ENCODE measurements around the gene OSBPL7. TPM values are rescaled to one million over a fixed set of nuclear protein-coding genes. Genes with fewer than 3 reads are reported as not detected.

The OSBPL7 gene
- polyA plus RNA-seq, 2 of the 4 experiments (the other 2 are of a cell fraction): 7.0 to 15.4 TPM

DNA sequence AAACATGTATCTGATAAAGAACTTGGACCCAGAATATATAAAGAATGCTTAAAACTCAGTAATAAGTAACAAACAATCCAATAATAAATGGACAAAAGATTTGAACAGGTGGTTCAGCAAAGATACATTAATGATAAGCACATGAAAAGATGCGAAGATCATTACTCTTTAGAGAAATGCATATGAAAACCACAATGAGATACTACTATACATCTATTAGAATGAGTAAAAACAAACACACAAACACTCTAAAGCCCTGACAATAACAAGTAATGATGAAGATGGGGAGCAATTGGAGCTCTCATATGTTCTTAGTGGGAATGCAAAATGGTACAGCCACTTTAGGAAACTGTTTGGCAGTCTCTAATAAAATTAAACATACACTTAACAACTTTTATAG lies 29.1 kb downstream of the OSBPL7 start:
- FAIRE-seq: peak; percentile 67
- POLR2A ChIA-PET: no interaction called here

DNA sequence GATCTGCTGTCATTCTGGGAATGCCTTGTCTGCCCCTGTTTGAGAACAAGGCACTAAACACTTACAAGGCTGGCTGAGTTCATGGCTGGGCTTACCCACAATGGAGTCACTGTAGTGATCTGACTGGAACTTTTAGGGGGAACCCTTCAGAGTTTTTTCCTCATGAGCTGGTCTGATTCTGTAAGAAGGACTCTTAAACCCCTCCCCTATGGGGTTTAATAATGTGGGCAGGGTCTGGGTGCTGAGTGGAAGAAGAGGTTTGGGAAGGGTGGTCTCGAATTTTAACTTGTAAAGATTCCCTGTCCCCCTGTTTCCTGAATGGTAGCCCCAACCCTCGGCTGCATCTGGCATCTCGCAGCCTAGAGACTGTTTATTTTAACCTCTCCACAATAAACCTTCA lies 30.6 kb downstream of the OSBPL7 start:
- FAIRE-seq (no peak), DNase-seq (ENCODE audit: low read depth in 1 of 2, low spot score in 1 of 2) (no peak), ATAC-seq (no peak)
- H3K27ac ChIP-seq: no peak overlapping the region
- no peaks in the 10 kb centered on the region for H3K9me3 ChIP-seq
- WGBS (ENCODE audit: missing lambda C conversion rate): 18% methylated on average over 3 of the region's 3 CpGs
- no peak overlapping the region for H3K4me3 ChIP-seq
- H3K4me1 ChIP-seq: peaks cover 3% of the 10 kb centered on the region; the same call in 1 of the 3 replicates
- ChIA-PET CTCF (interaction anchor here (0.9 to 3.8 kb wide), 7 partner anchors 8 to 99 kb away, joined by 3 to 19 read pairs (median 8); partner anchors contain the start of gene TBX21), POLR2A (no interaction called here)
- H3K4me2 ChIP-seq: no peak overlapping the region
- TF ChIP-seq HDAC2 (IDR thresholded peaks at IDR 0.05): no peak
- TF ChIP-seq SMC3 (IDR thresholded peaks at IDR 0.05): no peak
- TF ChIP-seq SREBF2 (IDR thresholded peaks at IDR 0.05): no peak
- TF ChIP-seq USF2 (IDR thresholded peaks at IDR 0.05): no peak
- no peak for TF ChIP-seq HOXA7 (CRISPR knock-in tag; IDR thresholded peaks at IDR 0.05)
- TF ChIP-seq JUNB (IDR thresholded peaks at IDR 0.05): no peak
- TF ChIP-seq CHD2 (IDR thresholded peaks at IDR 0.05; ENCODE audit: low read length, partially characterized antibody): no peak
- TF ChIP-seq REST (IDR thresholded peaks at IDR 0.05): no peak
- TF ChIP-seq, protein P1, sequence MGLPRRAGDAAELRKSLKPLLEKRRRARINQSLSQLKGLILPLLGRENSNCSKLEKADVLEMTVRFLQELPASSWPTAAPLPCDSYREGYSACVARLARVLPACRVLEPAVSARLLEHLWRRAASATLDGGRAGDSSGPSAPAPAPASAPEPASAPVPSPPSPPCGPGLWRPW (IDR thresholded peaks at IDR 0.05): no peak
- TF ChIP-seq PHF8 (IDR thresholded peaks at IDR 0.05; ENCODE audit: borderline replicate concordance, low read depth): no peak
- TF ChIP-seq CBX2 (IDR thresholded peaks at IDR 0.05; ENCODE audit: borderline replicate concordance, low read depth): no peak
- TF ChIP-seq RARB (CRISPR knock-in tag; IDR thresholded peaks at IDR 0.05): no peak
- TF ChIP-seq HOXB13 (CRISPR knock-in tag; IDR thresholded peaks at IDR 0.05; ENCODE audit: low read depth): no peak
- TF ChIP-seq RNF2 (IDR thresholded peaks at IDR 0.05; ENCODE audit: borderline replicate concordance, low read depth): no peak

More for the DNA sequence above, 29.1 kb downstream of the OSBPL7 start:
- no peak for ATAC-seq
- Histone ChIP-seq H3K4me3 (no peak overlapping the region), H3K9me3 (no peaks in the 10 kb centered on the region), H3K4me1 (peaks cover 3% of the 10 kb centered on the region; the same call in 1 of the 3 replicates), H3K27ac (no peak overlapping the region), H3K4me2 (no peak overlapping the region)
- CTCF ChIA-PET: interaction anchor here (0.6 to 3.8 kb wide), 10 partner anchors 9 to 321 kb away, joined by 3 to 19 read pairs (median 3); partner anchors contain the start of gene TBX21
- no peak for DNase-seq (ENCODE audit: low read depth in 1 of 2, low spot score in 1 of 2)
- 7% methylated on average over 1 of the region's 1 CpG for WGBS (ENCODE audit: missing lambda C conversion rate)
- TF ChIP-seq USF2 (IDR thresholded peaks at IDR 0.05) (no peak), ZNF302 (CRISPR knock-in tag; IDR thresholded peaks at IDR 0.05) (no peak), HOXB13 (CRISPR knock-in tag; IDR thresholded peaks at IDR 0.05; ENCODE audit: low read depth) (no peak), CHD4 (IDR thresholded peaks at IDR 0.05; ENCODE audit: borderline replicate concordance) (no peak), GATA3 (IDR thresholded peaks at IDR 0.05; ENCODE audit: borderline replicate concordance) (no peak), FOSB (CRISPR knock-in tag; IDR thresholded peaks at IDR 0.05) (no peak), KDM1A (IDR thresholded peaks at IDR 0.05; ENCODE audit: low read depth) (no peak), EHF (CRISPR knock-in tag; IDR thresholded peaks at IDR 0.05) (no peak), RAD21 (conservative IDR thresholded peaks at IDR 0.05 in 1 of 2, IDR thresholded peaks at IDR 0.05 in 1 of 2) (no peak)
- TF ChIP-seq, protein P2, sequence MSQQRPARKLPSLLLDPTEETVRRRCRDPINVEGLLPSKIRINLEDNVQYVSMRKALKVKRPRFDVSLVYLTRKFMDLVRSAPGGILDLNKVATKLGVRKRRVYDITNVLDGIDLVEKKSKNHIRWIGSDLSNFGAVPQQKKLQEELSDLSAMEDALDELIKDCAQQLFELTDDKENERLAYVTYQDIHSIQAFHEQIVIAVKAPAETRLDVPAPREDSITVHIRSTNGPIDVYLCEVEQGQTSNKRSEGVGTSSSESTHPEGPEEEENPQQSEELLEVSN (IDR thresholded peaks at IDR 0.05; ENCODE audit: borderline replicate concordance, low read depth): no peak
